ENCODE measurements around the gene CCSER1.
A peak's percentile ranks its signal among the peaks of the same experiment; 100 is the strongest.
"Not testable (repeated sequence)": the region's sequence is repeated elsewhere in the genome, so short reads cannot be mapped to it uniquely, and the experiment has no call there.

The CCSER1 gene

GRCh38 chr4:91345632-91346031, 1218.4 kb downstream of the CCSER1 start:
- DNase-seq (ENCODE audit: insufficient read length) (no peak), FAIRE-seq (no peak)
- TF ChIP-seq POLR2AphosphoS5 (IDR thresholded peaks at IDR 0.05; ENCODE audit: low read depth, low read length) (no peak), POLR2A (IDR thresholded peaks at IDR 0.05; ENCODE audit: low read depth, low read length) (no peak), TAF1 (IDR thresholded peaks at IDR 0.05; ENCODE audit: borderline replicate concordance, low read depth, low read length) (no peak)

GRCh38 chr4:91356496-91356895, 1229.3 kb downstream of the CCSER1 start:
- DNase-seq (ENCODE audit: insufficient read length); FAIRE-seq: not testable (repeated sequence)

DNA sequence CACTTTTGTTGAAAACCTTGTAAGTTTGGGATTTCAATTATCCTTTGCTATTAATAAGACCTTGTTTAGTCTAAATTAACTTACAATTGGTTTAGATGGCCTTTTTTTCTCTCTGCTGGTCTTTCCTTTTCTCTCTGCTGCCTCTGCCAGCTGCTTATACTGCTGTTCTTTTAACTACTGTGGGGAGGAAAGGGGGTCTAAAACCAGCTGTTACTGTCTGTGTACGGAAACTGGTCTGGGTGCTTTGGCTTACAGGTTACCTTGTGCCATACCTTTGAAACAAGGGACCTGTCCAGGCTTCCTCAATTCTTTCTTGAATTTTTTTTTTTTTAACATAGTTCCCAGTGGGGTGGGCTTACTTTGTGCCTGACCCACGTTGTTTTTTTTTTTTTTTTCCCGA, 1230.8 kb downstream of the CCSER1 start:
- not testable (repeated sequence) for DNase-seq (ENCODE audit: insufficient read length)

GRCh38 chr4:91358621-91359020, 1231.4 kb downstream of the CCSER1 start:
- not testable (repeated sequence) for DNase-seq (ENCODE audit: insufficient read length); FAIRE-seq

More for the DNA sequence above, 1230.8 kb downstream of the CCSER1 start:
- FAIRE-seq: not testable (repeated sequence)

DNA sequence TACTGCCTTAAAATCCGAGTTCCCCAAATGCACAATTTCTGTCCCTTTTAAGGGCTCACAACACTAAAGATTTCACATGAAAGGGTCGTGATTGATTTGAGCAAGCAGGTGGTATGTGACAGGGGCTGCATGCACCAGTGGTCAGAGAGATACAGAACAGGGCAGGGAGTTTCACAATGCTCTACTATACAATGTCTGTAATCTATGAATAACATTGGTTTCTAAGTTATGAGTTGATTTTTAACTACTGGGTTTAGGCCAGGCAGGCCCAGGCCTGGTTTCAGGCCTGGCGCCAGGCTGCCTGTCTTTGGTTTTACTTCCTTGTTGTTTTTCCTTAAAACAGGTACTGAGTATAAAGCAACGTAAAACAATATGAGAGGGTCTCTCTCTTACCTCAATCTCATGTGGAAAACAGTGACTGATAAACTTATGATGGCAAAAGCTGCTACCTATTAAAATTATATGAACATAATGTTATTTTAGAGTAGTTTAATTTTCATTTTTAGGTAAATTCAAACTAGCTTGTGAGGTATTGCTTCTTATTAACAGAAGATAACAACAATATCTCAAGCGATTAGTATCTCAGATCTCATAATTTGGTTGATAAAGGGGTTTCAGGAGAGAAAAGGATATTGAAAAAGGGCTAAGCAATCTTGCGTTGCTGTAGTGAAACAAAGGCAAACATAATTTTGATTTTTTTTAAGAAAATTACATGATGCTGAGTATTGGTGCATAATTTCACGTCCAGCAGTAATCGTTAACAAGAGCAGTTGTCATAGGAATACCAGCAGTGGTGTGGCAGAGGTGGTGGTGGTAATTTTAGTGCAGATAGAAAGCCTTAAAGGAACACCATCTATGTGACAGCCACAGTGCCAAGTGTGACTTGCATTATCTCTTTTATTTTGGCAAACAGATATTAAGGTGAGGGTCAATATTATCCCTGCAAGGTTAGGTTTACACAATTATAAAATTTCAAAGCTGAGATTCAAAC, 1232.1 kb downstream of the CCSER1 start:
- FAIRE-seq (no peak), DNase-seq (ENCODE audit: insufficient read length) (no peak)
- TF ChIP-seq POLR2AphosphoS5 (IDR thresholded peaks at IDR 0.05; ENCODE audit: low read depth, low read length) (no peak), POLR2A (IDR thresholded peaks at IDR 0.05; ENCODE audit: low read depth, low read length) (no peak), TAF1 (IDR thresholded peaks at IDR 0.05; ENCODE audit: borderline replicate concordance, low read depth, low read length) (no peak)

GRCh38 chr4:91362125-91362524, 1234.9 kb downstream of the CCSER1 start:
- DNase-seq (ENCODE audit: insufficient read length) (no peak), FAIRE-seq (no peak)
- TF ChIP-seq POLR2AphosphoS5 (IDR thresholded peaks at IDR 0.05; ENCODE audit: low read depth, low read length) (no peak), POLR2A (IDR thresholded peaks at IDR 0.05; ENCODE audit: low read depth, low read length) (no peak), TAF1 (IDR thresholded peaks at IDR 0.05; ENCODE audit: borderline replicate concordance, low read depth, low read length) (no peak)

DNA sequence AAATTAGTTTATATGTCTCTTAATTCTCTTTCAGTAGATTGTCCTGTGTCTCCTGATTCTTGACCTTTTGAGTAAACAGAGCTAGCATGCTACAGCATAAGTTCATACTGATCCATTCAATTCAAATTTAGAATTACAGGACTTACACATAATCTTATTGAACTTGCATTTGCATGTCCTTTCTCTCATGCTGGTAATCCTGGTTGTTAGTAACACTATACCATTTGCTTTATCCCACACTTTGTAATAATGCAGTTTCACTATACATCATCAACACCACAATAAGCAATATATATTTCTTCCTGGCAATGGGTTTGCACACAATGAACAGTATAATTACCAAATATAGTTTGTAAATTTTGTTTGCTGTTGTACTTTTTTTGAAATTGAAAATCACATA, 1239.4 kb downstream of the CCSER1 start:
- FAIRE-seq (peak; percentile 50), DNase-seq (ENCODE audit: insufficient read length) (no peak)
- TF ChIP-seq TAF1 (IDR thresholded peaks at IDR 0.05; ENCODE audit: borderline replicate concordance, low read depth, low read length) (no peak), POLR2A (IDR thresholded peaks at IDR 0.05; ENCODE audit: low read depth, low read length) (no peak), POLR2AphosphoS5 (IDR thresholded peaks at IDR 0.05; ENCODE audit: low read depth, low read length) (no peak)

DNA sequence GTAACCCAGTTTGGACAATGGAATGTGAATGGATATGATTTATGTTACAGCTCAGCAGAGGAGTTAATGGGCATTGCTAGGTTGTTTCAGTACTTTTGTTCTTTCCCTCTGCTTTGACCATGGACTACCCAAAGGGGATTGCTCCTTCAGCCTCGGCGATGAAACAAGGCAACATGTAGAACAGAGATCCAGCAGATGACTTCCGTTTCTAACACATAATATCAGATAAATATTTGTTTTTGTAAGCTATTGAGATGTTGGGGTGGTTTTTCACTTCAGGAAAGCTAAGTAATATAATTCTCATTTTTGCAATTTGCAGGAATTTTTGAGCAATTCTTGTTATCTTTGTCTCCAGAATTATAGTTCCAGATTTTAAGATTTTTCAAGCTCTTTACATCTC, 1241.9 kb downstream of the CCSER1 start:
- FAIRE-seq: no peak

DNA sequence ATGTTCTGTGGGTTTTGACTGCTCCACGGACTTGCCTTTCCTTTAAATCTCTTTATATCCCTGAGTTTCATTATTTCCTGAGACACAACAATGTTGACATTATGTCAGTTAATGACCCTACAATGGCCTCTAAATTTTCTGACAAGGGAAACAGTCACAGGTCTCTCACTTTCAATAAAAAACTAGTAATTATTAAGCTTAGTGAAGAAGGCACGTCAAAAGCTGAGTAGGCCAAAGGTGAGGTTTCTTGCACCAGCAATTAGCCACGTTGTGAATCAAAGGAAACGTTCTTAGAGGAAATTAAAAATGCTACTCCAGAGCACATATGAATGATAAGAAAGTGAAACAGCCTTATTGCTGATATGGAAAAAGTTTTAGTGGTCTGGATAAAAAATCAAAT, 1246.4 kb downstream of the CCSER1 start:
- no peak for DNase-seq (ENCODE audit: insufficient read length)
- no peak for FAIRE-seq
- TF ChIP-seq POLR2A (IDR thresholded peaks at IDR 0.05; ENCODE audit: low read depth, low read length) (no peak), POLR2AphosphoS5 (IDR thresholded peaks at IDR 0.05; ENCODE audit: low read depth, low read length) (no peak), TAF1 (IDR thresholded peaks at IDR 0.05; ENCODE audit: borderline replicate concordance, low read depth, low read length) (no peak)

More for the DNA sequence above, 1241.9 kb downstream of the CCSER1 start:
- TF ChIP-seq TAF1 (IDR thresholded peaks at IDR 0.05; ENCODE audit: borderline replicate concordance, low read depth, low read length): no peak
- no peak for TF ChIP-seq POLR2AphosphoS5 (IDR thresholded peaks at IDR 0.05; ENCODE audit: low read depth, low read length)
- no peak for TF ChIP-seq POLR2A (IDR thresholded peaks at IDR 0.05; ENCODE audit: low read depth, low read length)
- DNase-seq (ENCODE audit: insufficient read length): no peak

- not testable (repeated sequence) for FAIRE-seq; DNase-seq (ENCODE audit: insufficient read length)
These were observed 1278.2 kb downstream of the CCSER1 start for GRCh38 chr4:91405431-91405830.

DNA sequence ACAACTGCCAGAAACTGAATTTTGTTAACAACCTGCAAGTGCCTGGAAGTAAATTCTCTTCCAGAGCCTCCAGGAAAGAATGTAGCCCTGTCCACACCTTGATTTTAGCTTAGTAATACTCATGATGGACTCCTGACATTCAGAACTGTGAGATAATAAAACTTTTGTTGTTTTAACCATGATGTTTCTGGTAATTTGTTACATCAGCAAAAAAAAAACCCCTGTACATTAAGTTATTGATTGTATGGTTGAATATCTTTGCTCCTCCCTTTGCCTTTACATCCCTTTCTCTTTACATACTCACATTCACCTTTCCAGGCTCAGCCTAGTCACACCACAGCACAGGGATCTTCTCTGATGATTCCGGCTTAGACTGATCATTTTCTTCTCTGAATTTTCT, 1294.8 kb downstream of the CCSER1 start:
- no peak for DNase-seq (ENCODE audit: insufficient read length)
- no peak for FAIRE-seq

GRCh38 chr4:91426725-91427124, 1299.5 kb downstream of the CCSER1 start:
- no peak for FAIRE-seq
- no peak for DNase-seq (ENCODE audit: insufficient read length)
- TF ChIP-seq TAF1 (IDR thresholded peaks at IDR 0.05; ENCODE audit: borderline replicate concordance, low read depth, low read length) (no peak), POLR2A (IDR thresholded peaks at IDR 0.05; ENCODE audit: low read depth, low read length) (no peak), POLR2AphosphoS5 (IDR thresholded peaks at IDR 0.05; ENCODE audit: low read depth, low read length) (no peak)

More for the DNA sequence above, 1294.8 kb downstream of the CCSER1 start:
- TF ChIP-seq TAF1 (IDR thresholded peaks at IDR 0.05; ENCODE audit: borderline replicate concordance, low read depth, low read length): no peak
- no peak for TF ChIP-seq POLR2A (IDR thresholded peaks at IDR 0.05; ENCODE audit: low read depth, low read length)
- no peak for TF ChIP-seq POLR2AphosphoS5 (IDR thresholded peaks at IDR 0.05; ENCODE audit: low read depth, low read length)

DNA sequence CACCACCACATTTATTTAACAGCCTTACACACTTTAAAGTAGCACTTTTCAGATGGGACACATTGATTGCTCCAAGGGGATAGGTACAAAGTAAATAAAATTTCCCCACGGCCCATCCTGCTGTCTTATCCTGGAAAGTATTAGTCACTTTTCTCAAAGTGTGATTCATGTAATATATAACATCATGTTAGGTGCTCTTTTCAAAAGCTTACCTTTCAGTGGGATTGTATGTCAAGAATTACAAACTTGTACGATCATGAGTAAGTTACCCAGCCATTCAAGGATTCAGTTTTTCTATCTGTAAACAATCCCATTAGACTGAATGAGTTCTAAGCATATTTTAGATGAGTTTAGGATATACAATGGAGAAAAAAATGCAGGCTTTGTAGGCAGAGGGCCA, 1300.0 kb downstream of the CCSER1 start:
- FAIRE-seq: no peak
- no peak for TF ChIP-seq TAF1 (IDR thresholded peaks at IDR 0.05; ENCODE audit: borderline replicate concordance, low read depth, low read length)
- no peak for TF ChIP-seq POLR2AphosphoS5 (IDR thresholded peaks at IDR 0.05; ENCODE audit: low read depth, low read length)
- no peak for TF ChIP-seq POLR2A (IDR thresholded peaks at IDR 0.05; ENCODE audit: low read depth, low read length)
- DNase-seq (ENCODE audit: insufficient read length): no peak
